ENCODE results near the gene LAPTM4A.
"Not testable (repeated sequence)": the region's sequence is repeated elsewhere in the genome, so short reads cannot be mapped to it uniquely, and the experiment has no call there.

Gene LAPTM4A

DNA sequence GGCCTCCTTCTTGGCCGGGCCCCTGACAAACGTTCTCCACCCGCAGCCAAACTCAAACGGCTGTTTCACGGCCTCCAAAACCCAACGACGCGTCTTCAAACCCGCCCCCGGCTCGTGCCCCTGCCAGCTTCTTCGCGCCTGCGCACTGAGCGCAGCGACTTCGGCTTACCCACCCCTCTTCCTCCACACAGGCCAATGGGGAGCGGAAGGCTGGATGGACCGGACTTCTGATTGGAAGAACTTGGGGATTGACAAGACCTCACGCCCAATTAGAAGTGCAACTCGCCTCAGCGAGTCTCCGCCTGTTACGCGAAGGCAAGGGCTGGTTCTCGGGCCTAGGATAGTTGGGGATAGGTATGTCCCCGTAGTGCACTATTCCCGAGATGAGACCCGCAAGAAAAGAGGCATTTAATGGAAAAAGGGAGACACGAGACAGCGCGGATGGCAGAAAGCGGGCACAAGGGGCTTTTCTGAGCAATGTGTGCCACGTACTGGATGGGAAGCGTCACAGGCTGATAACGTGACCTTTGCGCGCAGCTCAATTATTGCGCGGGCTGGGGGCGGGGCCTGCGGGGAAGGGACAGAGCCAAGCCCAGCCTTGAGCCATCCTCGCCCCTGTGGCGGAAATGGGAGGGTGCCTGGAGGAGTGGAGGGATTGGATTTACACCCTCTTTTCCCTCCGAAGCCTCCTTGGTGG lies at the start of gene LAPTM4A:
TSS of gene LAPTM4A (minus strand) at position 97 of the 697 bp plus-strand sequence. CDS start 108 bp downstream, outside the sequence.
- DNase-seq (ENCODE audit: low read depth in 2 of 2): peak; percentile 92 to 93

DNA sequence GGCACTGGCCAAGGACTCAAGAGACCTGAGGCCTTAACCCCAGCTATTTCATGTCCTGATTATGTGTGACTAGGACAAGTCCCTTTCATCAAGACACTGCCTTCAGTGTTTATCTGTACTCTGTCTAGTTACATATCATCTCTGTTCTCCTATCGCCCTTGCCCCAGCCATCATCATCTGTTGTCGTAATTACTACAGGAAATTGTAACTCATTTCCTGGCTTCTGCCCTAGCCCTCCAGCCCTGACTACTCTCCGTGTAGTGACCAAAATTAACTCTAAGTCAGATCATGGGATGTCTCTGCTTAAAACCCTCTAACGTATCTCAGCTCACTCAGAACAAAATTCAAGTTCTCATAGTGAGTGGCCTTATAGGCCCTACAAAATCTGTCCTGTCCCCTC lies 49.3 kb upstream of the LAPTM4A start:
- DNase-seq (ENCODE audit: low read depth in 2 of 2): no peak

DNA sequence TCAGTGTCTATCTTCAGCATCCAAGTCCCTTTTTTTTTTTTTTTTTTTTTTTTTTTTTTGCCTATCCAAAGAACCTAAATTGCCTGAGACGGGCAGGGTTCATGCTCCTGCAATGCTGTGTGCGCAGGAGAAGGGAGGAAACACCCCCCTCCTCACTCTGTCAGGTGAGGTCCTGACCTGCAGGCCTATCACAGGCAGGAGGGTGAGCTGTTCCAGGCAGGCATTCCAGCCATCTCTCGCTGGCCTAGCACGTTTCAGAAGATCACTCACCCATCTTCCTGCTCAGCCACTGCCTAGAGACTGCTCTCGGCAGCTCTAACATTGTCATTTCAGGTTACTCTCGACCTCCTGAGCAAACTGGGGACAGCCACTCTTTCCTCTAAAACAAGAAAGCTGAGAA lies 48.4 kb upstream of the LAPTM4A start:
- DNase-seq (ENCODE audit: low read depth in 2 of 2): no peak

DNA sequence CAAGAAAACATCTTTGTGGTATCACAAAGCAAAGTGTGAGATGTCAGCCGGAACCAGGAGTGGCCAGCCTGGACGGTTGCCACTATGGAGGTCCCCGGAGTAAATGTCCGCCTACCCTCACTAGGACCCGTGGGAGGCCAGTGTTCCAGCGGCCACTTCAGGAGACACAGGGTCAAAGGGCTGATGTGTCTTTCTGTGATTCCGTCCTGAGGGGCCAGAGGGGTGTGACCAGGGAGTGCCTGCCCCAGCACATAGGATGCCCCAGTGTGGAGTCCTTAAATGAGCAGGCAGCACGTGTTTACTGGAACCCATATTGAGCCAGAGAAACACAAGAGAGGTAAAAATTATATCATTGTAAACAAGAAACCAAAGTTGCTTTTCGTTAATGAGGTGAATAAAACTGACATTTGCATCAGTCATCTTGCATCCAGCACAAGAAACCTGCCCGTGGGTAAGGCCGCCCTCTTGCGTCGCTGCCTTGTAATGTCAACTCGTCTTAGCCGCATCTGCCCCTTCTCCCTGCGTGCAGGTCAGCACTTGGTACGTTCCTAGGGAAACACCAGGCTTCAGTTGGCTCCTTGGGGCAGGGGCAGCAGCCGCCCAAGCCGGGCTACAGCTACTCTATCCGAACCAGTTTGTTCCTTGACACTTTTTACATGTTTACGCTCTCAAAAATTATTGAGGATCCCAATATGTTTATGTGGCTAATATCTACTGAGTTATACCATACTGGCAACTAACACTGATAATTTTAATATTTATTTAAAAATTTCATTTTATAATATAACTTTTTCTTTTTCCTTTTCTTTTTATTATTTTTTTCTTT lies 46.7 kb upstream of the LAPTM4A start:
- DNase-seq (ENCODE audit: low read depth in 2 of 2): peak; percentile 55 to 74

DNA sequence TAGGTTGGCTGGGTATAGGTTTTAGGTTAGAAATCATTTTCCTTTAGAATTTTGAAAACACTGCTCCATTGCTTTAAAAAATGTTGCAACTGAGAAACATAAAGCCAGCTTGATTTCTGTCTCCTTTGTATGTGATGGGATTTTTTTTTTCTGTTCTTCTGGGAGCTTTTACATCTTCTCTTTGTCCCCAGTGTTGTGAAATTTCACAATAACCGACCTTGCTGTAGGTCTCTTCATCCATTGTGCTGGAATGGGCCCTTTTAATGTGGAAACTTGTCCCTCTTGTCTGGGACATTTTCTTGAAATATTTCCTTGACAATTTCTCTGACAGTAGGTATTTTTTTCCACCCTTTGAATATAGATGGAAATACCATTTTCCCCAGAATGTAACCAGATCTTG lies 44.0 kb upstream of the LAPTM4A start:
- no peak for DNase-seq (ENCODE audit: low read depth in 2 of 2)

DNA sequence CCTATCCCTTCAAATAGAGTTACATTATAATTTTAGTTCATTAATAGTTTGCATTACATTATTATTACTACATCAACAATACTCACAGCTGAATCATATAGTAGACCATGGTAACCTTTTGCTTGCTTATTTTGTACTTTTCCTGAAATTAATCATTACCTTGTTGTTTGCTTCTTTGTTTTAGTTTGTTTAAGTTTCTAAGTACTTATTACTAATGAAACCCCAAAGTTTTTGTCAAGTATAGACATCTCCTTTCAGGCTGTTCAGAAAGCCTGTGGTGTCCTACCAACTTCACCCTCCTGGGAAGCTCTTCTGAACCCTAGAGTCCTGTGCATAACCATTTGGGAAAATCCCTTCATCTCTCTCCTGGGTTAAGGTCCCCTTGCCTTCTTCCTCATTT lies 43.5 kb upstream of the LAPTM4A start:
- DNase-seq (ENCODE audit: low read depth in 2 of 2): no peak

DNA sequence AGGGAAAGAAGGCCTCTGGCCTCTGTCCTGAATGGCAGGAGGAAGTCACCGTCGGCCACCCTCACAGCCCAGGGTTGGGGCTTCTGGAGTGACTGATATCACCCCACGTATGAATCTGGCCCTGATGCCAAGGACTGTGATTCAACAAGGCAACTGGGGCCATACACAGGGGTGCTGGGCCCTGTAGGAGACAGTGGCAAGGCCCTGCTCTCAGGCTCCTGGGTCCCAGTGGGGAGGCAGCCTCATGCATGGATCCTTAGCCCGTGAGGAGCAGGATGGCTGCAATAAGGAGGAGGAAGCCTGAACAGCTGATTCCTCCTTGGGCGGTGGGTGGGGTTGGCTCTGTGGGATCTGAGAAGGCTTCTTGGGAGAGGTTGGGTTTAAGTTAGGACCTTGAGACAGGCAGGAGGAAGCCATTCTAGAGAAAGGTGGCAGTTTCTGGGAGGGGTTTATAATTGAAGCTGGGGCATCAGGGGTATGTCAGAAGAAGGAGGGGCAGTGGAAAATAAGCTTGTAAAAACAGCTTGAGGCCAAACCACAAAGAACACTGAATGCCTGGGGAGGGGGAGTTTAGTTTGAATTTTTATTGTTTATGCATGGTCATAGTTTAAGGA lies 42.8 kb upstream of the LAPTM4A start:
- no peak for DNase-seq (ENCODE audit: low read depth in 2 of 2)

DNA sequence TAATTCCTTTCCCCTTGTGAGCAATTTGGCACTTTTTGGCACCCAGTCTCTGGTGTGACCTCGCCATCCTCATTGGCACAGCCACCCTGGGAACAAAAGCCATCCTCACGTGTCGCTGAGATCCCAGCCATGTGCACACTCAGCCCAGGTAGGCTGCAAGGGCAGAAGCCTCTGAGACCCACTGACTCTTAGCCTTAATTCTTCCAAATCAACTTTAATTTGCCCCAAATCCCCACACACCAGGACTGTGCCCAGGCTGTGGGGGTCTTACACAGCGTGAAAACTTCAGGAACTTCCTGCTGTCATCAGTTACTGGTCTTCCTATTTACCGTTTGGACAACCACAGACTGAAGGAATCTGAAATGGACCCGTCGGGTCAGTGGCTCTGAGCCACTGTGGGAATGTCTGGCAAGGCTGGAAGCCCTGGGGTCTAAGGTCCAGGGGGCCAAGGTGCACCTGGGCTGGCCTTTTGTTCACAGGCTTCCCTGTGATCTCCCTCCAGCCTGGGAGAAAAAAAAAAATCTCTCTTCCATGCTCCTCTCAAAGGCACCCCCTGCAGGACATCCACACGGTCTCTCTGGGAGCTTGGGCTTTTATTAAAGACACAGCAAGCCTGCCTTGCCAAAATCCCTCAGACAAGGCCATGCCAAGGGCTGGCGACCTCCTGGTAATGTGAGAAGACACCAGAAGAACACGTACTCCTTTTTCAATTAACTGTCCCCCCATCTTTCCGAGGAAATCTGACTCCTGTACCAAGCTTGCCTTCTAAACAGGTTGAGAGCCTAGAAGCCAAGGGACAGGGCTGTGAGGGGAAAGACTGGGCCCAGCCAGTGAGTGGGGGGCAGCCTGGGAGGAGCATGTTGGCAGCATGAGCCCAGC lies 42.1 kb upstream of the LAPTM4A start:
- no peak for DNase-seq (ENCODE audit: low read depth in 2 of 2)

DNA sequence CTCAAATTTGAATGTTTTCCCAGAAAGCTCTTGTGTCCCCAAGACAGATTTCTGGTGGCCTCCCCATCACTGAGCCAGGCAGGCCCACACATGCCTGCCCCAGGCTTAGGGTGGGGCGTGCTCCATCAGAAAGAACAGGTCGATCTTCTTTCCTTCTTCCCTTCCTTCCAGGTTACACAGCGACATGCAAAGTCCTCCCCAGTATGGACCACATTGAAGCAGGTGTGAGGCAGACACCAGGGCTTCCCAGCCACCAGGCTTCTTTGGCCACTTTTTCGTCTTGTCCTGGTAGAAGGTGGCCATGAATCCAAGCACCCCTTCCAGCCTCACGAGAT lies 41.4 kb upstream of the LAPTM4A start:
- no peak for DNase-seq (ENCODE audit: low read depth in 2 of 2)

DNA sequence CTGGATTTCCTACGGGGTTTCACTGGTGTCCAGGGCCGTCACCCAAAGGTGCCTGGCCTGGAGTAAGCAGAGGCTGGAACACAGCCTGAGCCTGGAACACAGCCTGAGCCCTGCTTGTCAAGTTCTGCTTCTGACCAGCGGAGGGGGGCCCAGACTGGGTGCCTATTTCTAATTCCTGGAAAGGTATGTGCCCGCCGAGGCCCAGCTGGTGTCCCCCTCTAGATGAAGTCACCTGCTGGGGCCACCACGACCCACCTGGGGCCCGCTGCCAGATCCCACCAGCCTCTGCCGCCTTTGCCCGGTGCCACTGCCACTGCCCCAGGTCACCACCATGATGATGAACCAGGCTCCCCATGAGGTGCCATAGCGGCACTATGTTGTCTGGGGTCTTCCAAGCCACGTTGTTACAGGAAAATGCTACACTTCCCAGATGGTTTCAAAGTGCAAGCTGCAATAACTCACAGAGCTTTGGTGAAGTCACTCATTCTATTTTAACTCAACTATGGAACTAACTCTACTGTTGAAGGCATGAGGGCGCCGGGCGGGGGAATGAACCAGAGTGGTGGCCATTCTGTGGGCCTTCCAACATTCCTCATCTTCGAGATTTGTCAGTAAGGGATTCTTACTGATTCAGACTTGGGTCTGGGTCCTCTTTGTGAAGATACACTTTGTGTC lies 40.9 kb upstream of the LAPTM4A start:
- DNase-seq (ENCODE audit: low read depth in 2 of 2): no peak

DNA sequence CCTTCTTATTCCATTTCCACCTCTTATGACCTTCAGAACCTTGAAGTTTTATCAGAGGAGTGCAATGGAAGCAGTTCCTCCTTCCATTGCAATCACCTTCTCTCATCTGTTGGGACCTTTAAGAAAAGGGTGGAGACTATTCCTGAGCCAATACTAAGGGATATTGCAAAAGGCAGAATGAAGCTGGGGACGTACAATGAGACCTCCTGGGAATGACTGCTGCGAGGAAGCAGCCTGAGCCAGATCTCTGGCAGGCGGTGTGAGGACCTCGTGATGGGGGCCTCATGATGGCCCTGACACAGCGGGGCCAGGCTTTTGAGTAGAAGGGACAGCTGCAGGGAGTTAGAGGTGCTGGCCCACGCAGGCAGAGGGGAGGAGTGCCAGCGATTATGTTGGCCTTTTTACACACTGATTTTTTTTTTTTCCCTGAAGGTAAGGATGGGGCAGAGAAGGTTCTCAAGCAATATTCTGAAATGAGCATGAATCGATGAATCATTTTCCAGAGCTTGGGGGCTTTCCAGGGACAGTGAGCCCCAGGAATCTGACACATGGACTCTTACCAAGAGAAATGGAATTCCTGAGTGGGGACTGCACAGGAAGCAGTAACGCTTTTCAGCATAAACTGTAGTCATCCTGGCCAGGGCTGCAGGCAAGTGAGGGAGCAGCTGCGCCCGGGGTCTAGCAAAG lies 40.0 kb upstream of the LAPTM4A start:
- no peak for DNase-seq (ENCODE audit: low read depth in 2 of 2)

DNA sequence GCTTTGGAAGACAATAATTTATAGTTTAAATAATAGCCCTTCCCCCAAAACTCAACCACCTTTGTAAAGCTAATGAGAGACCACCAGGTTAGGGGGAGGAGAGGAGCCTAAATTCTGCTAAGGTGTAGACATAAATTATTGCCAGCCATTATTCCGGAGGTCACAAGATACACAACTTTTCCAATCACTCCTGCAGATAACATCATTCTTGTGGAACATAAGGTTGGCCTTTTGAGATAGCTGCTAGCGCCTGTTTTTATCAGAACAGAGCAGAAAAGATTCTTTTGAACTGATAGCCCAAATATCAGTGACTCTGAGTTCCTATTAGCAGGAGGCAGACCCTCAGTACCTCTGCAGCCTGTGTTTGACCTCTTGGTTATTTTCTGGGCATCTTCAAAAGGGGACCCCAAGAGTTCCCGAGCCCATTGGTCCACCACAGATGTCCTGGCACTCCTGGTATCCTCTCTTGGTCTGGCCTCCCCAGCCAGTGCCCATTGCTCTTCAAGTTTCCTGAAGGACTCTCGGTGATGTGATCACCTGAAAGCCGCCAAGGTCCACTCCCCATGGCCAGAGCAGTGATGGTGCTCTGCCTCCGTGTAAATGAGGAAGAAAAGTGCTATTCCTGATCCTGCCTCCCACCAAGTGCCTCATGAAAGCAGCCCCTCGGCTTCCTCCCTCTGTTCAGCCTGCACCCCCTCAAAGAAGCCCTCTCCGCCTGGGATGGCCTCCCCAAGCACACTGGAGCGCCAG lies 38.5 kb upstream of the LAPTM4A start:
- DNase-seq (ENCODE audit: low read depth in 2 of 2): no peak

DNA sequence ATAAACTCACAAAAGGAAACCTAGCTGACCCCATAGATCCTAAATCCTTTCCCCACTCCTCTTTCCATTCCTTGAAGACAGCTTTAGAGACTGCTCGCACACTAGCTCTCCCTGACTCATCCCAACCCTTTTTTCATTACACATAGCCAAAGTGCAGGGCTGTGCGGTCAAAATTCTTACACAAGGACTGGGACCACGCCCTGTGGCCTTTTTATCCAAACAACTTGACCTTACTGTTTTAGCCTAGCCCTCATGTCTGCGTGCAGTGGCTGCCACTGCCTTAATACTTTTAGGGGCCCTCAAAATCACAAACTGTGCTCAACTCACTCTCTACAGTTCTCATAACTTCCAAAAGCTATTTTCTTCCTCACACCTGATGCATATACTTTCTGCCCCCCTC lies 34.5 kb upstream of the LAPTM4A start:
- DNase-seq (ENCODE audit: low read depth in 2 of 2): not testable (repeated sequence)

DNA sequence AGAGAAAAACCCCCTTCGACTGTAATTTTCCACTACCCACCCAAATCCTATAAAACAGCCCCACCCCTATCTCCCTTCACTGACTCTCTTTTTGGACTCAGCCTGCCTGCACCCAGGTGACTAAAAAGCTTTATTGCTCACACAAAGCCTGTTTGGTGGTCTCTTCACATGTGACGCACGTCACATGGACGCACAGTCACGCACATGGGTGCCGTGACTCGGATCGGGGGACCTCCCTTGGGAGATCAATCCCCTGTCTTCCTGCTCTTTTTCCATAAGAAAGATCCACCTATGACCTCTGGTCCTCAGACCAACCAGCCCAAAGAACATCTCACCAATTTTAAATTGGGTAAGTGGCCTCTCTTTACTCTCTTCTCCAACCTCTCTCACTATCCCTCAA lies 31.4 kb upstream of the LAPTM4A start:
- not testable (repeated sequence) for DNase-seq (ENCODE audit: low read depth in 2 of 2)

DNA sequence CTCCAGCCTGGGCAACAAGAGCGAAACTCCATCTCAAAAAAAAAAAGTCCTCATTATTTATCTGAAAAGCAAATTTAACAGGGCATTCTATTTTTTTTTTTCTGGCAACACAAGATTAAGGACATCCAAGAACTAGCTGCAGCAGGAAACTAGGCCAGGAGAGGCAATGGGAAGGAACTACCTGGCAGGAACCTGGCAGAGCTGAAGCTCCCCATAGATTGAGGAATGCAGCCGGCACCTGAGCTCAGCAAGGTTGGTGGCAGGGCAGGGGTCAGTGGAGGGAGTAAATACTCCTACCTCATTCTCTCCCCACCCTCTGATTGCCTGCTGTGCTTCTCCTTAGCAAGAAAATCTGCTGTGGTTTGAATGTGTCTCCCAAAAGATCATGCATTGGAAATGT lies 30.4 kb upstream of the LAPTM4A start:
- no peak for DNase-seq (ENCODE audit: low read depth in 2 of 2)

DNA sequence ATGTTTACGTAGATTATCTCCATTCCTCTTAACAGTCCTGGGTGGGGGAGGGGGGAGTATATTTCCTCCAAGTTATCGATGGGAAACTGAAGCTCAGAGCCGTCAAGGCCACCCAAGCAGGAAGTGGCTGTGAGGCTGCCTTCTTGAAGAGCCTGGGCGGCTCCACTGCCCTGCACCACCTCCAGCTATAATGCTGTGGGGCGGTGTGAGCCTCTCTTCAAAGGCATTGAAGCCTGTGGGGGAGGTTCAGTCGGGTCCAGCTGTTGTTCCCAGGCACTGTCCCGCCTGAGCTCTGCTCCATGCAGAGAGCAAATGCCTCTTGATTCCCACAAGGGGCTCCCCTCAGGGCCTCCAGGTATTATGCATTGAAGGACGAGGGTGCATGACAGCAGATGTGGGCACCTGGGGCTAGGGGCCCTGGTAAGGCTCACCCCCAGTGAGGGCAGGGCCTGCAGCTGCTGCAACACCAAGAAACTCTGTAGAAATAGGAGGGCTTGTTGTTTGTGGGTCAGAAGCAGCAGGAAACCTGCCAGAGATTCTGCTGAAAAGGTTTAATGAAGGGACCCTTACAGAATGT lies 29.5 kb upstream of the LAPTM4A start:
- DNase-seq (ENCODE audit: low read depth in 2 of 2): no peak

DNA sequence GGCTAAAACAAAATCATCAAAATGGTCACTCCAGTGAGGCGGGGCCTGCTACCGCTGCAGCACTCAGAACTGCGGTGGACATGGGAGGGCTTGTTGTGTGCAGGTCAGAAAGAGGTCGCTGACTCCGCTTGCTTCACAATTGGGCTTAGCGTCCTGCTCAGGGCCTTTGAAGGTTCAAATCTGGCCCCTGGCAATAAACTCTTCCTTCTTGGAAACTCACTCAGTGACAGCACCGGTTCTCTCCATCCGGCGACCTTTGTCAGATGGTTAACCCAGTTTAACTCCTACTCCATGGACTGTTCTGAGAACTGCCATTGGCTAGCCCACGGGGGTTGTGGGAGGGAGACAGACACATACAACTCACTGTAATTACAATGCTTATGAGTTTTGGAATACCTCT lies 29.0 kb upstream of the LAPTM4A start:
- no peak for DNase-seq (ENCODE audit: low read depth in 2 of 2)

DNA sequence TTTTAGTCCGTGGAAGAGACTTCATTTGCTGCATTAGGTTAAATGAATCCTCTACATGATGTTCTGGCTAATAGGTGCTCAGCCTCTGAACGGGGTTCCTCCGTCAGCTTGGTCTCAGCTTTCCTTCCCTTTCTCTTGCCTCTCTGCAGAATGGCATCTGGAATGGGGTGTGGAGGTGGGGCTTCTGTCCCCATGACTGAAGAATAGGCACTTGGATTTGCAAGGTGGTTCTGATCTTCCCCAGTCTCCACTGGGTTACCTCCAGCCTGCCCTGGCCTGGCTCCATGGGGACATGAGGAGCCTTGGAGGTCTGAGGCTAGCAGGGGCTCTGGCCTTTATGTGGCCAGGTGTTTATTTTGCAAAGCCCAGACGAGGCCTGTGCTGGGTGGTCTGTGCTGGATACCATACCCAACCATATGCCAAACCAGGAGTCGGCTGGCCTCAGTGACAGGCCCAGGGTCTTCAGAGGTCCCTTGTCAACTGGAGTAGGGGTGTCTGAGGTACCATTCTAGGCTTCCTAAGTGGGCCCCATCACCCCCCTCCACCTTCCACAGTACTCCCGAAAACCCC lies 28.2 kb upstream of the LAPTM4A start:
- no peak for DNase-seq (ENCODE audit: low read depth in 2 of 2)

DNA sequence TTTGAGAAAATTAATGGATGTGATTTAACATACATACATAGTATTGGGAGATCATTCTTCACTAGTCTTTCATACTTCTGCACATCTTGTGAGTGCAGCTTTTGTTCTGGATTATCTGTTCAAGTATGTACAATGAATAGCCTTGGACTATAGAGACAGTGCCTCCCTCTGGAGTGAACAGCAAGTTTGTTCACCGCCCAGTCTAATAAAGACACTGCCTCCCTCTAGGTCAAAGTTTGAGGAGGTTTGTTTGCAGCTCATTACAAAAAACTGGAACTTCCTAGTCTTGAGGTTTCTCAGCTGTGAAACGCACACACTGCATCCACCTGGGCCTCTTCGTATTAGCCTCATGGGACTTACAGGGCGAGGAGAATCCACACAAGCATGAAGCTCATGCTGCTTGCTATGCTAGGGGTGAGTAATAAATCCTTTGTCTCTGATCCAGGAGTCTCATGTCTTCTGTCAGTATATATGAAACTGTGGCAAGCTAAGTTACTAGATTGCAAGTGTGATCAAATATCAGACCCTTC lies 26.0 kb upstream of the LAPTM4A start:
- no peak for DNase-seq (ENCODE audit: low read depth in 2 of 2)
